ENCODE measurements around the gene APBA2. TPM values are rescaled to one million over a fixed set of nuclear protein-coding genes. Genes with fewer than 3 reads are reported as not detected.

Gene APBA2
- total RNA-seq, 6 experiments from 2014 or later = 5.3 to 6.5 (median 6.1) TPM

DNA sequence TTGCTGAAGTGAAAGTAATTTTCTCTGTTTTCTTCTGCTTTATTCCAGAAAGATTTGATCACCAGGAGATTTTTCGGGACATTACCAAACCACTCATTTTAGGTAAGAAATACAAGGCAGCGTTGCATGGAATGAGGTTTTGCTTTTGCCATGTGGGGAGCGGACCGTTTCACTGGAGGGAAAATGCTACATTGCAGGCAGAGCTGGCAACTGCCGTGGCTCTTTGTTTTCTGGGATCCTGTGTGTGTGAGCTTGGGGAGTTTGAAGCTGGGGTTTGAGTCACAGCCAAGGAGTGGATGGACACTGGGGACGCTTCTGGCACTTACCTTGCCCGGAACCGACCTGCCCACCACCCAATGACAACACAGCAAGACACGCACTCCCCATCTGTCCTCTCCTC, 109.9 kb downstream of the APBA2 start:
- no peak for DNase-seq
- Mint-ChIP-seq H3K4me1 (ENCODE audit: low read depth) (no peaks in the 10 kb centered on the region), H3K36me3 (ENCODE audit: low read depth) (no peaks in the 10 kb centered on the region), H3K9me3 (no peaks in the 10 kb centered on the region; the same call in 1 of the 2 replicates), H3K27ac (no peak overlapping the region), H3K4me3 (no peak overlapping the region), H3K27me3 (ENCODE audit: insufficient read depth) (peaks cover 1% of the 10 kb centered on the region; the same call in 1 of the 2 replicates)
- no peak for TF ChIP-seq CTCF (IDR thresholded peaks at IDR 0.05)

DNA sequence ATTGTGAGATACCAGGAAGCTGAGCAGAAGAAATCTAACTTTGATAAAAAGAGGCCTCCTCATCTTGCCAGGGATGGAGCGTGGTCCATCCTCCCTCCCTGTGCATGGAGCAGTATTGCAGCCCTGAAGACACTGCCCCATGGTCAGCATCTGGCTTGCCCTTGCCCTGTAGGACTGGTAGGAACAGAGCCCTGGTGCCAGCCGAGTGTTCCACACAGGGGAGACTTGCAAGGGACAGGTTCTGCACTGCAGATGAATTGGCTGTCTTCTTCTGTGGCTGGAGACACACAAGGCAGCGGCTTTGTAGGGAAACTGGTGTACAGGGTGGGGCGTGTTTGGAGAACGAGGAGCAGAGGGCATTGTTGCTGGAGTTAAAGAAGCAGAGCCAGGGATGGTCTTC, 110.5 kb downstream of the APBA2 start:
- no peak overlapping the region for H3K27ac Mint-ChIP-seq
- no peak overlapping the region for H3K4me3 Mint-ChIP-seq
- TF ChIP-seq CTCF (IDR thresholded peaks at IDR 0.05) = no peak
- DNase-seq = no peak
- H3K4me1 Mint-ChIP-seq (ENCODE audit: low read depth) = no peaks in the 10 kb centered on the region
- H3K27me3 Mint-ChIP-seq (ENCODE audit: insufficient read depth) = peaks cover 1% of the 10 kb centered on the region; the same call in 1 of the 2 replicates
- H3K36me3 Mint-ChIP-seq (ENCODE audit: low read depth) = no peaks in the 10 kb centered on the region
- H3K9me3 Mint-ChIP-seq = no peaks in the 10 kb centered on the region; the same call in 1 of the 2 replicates

DNA sequence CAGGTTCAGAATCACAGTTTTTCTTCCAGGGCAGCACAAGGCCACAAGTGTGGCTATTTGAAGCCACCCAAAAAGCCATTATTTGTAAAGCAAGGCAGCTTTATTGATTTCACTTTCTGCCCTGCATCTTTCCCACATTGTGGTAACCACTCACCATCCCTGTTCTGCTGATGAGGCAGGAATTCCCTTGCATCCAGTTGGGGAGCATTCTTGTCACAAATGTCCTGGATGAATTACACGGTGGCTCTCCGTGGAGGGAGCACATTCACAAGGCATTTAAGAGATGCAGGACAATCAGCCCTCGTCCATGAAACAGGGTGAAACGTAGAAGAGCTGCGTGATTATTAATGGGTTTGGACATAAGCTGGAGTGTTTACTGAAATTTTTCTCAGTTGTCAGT, 111.2 kb downstream of the APBA2 start:
- Mint-ChIP-seq H3K4me3 (no peak overlapping the region), H3K27ac (no peak overlapping the region), H3K36me3 (ENCODE audit: low read depth) (no peaks in the 10 kb centered on the region), H3K27me3 (ENCODE audit: insufficient read depth) (no peaks in the 10 kb centered on the region; the same call in 1 of the 2 replicates), H3K9me3 (no peaks in the 10 kb centered on the region; the same call in 1 of the 2 replicates), H3K4me1 (ENCODE audit: low read depth) (no peaks in the 10 kb centered on the region)
- DNase-seq = no peak
- no peak for TF ChIP-seq CTCF (IDR thresholded peaks at IDR 0.05)

GRCh38 chr15:28997791-28998190, 112.0 kb downstream of the APBA2 start:
- Mint-ChIP-seq H3K27ac (no peak overlapping the region), H3K9me3 (no peaks in the 10 kb centered on the region; the same call in 1 of the 2 replicates), H3K27me3 (ENCODE audit: insufficient read depth) (no peaks in the 10 kb centered on the region; the same call in 1 of the 2 replicates), H3K36me3 (ENCODE audit: low read depth) (no peaks in the 10 kb centered on the region; the same call in 1 of the 2 replicates), H3K4me1 (ENCODE audit: low read depth) (no peaks in the 10 kb centered on the region), H3K4me3 (no peak overlapping the region)
- no peak for TF ChIP-seq CTCF (IDR thresholded peaks at IDR 0.05)
- DNase-seq = no peak

GRCh38 chr15:28998511-28998910, 112.7 kb downstream of the APBA2 start:
- H3K27me3 Mint-ChIP-seq (ENCODE audit: insufficient read depth) = no peaks in the 10 kb centered on the region; the same call in 1 of the 2 replicates
- no peak overlapping the region for H3K4me3 Mint-ChIP-seq
- no peak for TF ChIP-seq CTCF (IDR thresholded peaks at IDR 0.05)
- H3K9me3 Mint-ChIP-seq = no peaks in the 10 kb centered on the region; the same call in 1 of the 2 replicates
- no peak overlapping the region for H3K27ac Mint-ChIP-seq
- DNase-seq = no peak
- H3K36me3 Mint-ChIP-seq (ENCODE audit: low read depth) = no peaks in the 10 kb centered on the region; the same call in 1 of the 2 replicates
- no peaks in the 10 kb centered on the region for H3K4me1 Mint-ChIP-seq (ENCODE audit: low read depth)
